Endothelial cell of umbilical vein (primary cell): Measurements from ENCODE around the gene KRTAP2-3. TPM values are rescaled to one million over a fixed set of nuclear protein-coding genes. Genes with fewer than 3 reads are reported as not detected.
"Not testable (repeated sequence)": the region's sequence is repeated elsewhere in the genome, so short reads cannot be mapped to it uniquely, and the experiment has no call there.

Source experiments
- BruUV-seq: library from RNA; stranded (reverse); fragments of 400-500 nt; replicated peaks from 2 replicates; lab custom pipeline; 2021; lab: Mats Ljungman, UMichigan
- CTCF ChIA-PET: fragments of 300-600, 350-600 bp; sonication (Branson Sonifier 250); formaldehyde crosslinking; loops from one replicate; lab custom pipeline; 2021; ENCODE audit warnings: antibody characterized with exemption, inconsistent platforms; lab: Charles Lee
- POLR2A ChIA-PET: fragments of 300-600, 350-600 bp; sonication (Branson Sonifier 250); formaldehyde crosslinking; loops from one replicate; lab custom pipeline; 2021; ENCODE audit warnings: antibody characterized with exemption, inconsistent platforms; lab: Charles Lee
- DNase-seq: peaks from one replicate; pipeline ENCODE4 v3.0.0-alpha.2; 2011; ENCODE audit warnings: low read depth, low spot score
- FAIRE-seq: peaks from 2 replicates; lab custom pipeline; 2011; peaks lifted over from hg19 to GRCh38; lab: Jason Lieb, UNC
- H2AFZ ChIP-seq: 2 replicates; pipeline ENCODE4 v1.6.0; 2012; ENCODE audit warnings: low read depth, low read length, control low read depth, inconsistent platforms
- H3K27ac ChIP-seq: 2 replicates; pipeline ENCODE4 v1.5.1; 2011; ENCODE audit warnings: low read depth, mild to moderate bottlenecking, control low read depth, low read length, moderate library complexity; ENCODE audit not compliant: insufficient read depth
- H3K27me3 ChIP-seq, 2 experiments: 2 replicates each; pipeline versions ENCODE4 v1.6.0 to v1.6.1; 2011; ENCODE audit warnings: low read length in 2 of 2, mixed read lengths in 1 of 2; ENCODE audit not compliant: control insufficient read depth in 2 of 2, insufficient read depth in 2 of 2
- H3K36me3 ChIP-seq, 2 experiments: 2 replicates in 1 of 2; 3 replicates in 1 of 2; pipeline ENCODE4 v1.5.1; 2011; ENCODE audit warnings: low read length in 2 of 2, mild to moderate bottlenecking in 1 of 2, moderate library complexity in 1 of 2; ENCODE audit not compliant: control insufficient read depth in 2 of 2, insufficient read depth in 2 of 2; ENCODE audit errors: extremely low read depth in 1 of 2
- H3K4me1 ChIP-seq: 3 replicates; pipeline ENCODE4 v1.5.1; 2011; ENCODE audit warnings: mild to moderate bottlenecking, low read length; ENCODE audit not compliant: control insufficient read depth, insufficient read depth; ENCODE audit errors: extremely low read depth
- H3K4me2 ChIP-seq: 2 replicates; pipeline ENCODE4 v1.6.1; 2011; ENCODE audit warnings: low read length, control low read depth, mixed read lengths; ENCODE audit not compliant: insufficient read depth
- H3K4me3 ChIP-seq, 3 experiments: fragments of 200-600 bp in 1 of 3; sonication (generic), shearing (Covaris generic) in 1 of 3; replicated peaks in 1 of 3; 2 replicates each; pipeline ENCODE4 v1.5.1; 2011 to 2016; ENCODE audit warnings: control low read depth in 3 of 3, low read length in 3 of 3, mild to moderate bottlenecking in 2 of 3, inconsistent platforms in 1 of 3, low read depth in 1 of 3, moderate library complexity in 1 of 3; ENCODE audit not compliant: insufficient read depth in 1 of 3
- H3K79me2 ChIP-seq: 2 replicates; pipeline ENCODE4 v1.6.0; 2012; ENCODE audit warnings: low read length, inconsistent platforms; ENCODE audit not compliant: control insufficient read depth, insufficient read depth
- H3K9ac ChIP-seq: replicated peaks from 2 replicates; pipeline ENCODE3; 2011; ENCODE audit warnings: low read length, control low read depth; ENCODE audit not compliant: insufficient read depth; ENCODE audit errors: extremely low read depth
- H3K9me1 ChIP-seq: replicated peaks from 3 replicates; pipeline ENCODE4 v1.6.0; 2011; ENCODE audit warnings: mild to moderate bottlenecking, low read length; ENCODE audit not compliant: control insufficient read depth, insufficient read depth; ENCODE audit errors: extremely low read depth
- H3K9me3 ChIP-seq: replicated peaks from 2 replicates; pipeline ENCODE4 v1.5.1; 2012; ENCODE audit warnings: low read length, inconsistent platforms; ENCODE audit not compliant: control insufficient read depth, insufficient read depth
- H4K20me1 ChIP-seq: replicated peaks from 2 replicates; pipeline ENCODE3; 2011; ENCODE audit warnings: mild to moderate bottlenecking, low read length; ENCODE audit not compliant: control insufficient read depth, insufficient read depth; ENCODE audit errors: extremely low read depth
- FOS ChIP-seq: IDR thresholded peaks from 2 replicates; pipeline ENCODE4 v1.6.1; 2011; ENCODE audit warnings: mild to moderate bottlenecking, low read length, moderate library complexity, borderline replicate concordance; ENCODE audit not compliant: insufficient read depth
- GATA2 ChIP-seq: IDR thresholded peaks from 2 replicates; pipeline ENCODE4 v1.7.0; 2011; ENCODE audit warnings: low read depth, mild to moderate bottlenecking, moderate library complexity, mixed read lengths, low read length; ENCODE audit not compliant: insufficient read length, insufficient read depth
- MAX ChIP-seq: IDR thresholded peaks from 2 replicates; pipeline ENCODE4 v1.6.1; 2011; ENCODE audit not compliant: insufficient read depth, insufficient read length
- MYC ChIP-seq: IDR thresholded peaks from one replicate; pipeline ENCODE4 v1.6.1; 2011; ENCODE audit warnings: mild to moderate bottlenecking, low read depth, low read length
- POLR2A ChIP-seq: IDR thresholded peaks from 2 replicates; pipeline ENCODE4 v1.6.1; 2012; ENCODE audit warnings: low read depth, mild to moderate bottlenecking, control low read depth, low read length
- POLR2AphosphoS5 ChIP-seq: IDR thresholded peaks from 2 replicates; pipeline ENCODE4 v1.6.1; 2012; ENCODE audit warnings: low read depth, mild to moderate bottlenecking, control low read depth, low read length, moderate library complexity; ENCODE audit not compliant: insufficient read depth
- dilution Hi-C: fragments of 300-500 bp; cut with MboI; formaldehyde crosslinking; loops from one replicate; pipeline ENCODE4 v1.15.0; 2019; ENCODE audit warnings: low sequenced_read_pairs; ENCODE audit not compliant: extremely low pct_ligation_motif_present
- intact Hi-C: fragments of 100-400 bp; cut with micrococcal nuclease; formaldehyde crosslinking; loops from one replicate; pipeline ENCODE4 v1.10.0; 2022
- polyA plus RNA-seq, 4 experiments: library from polyadenylated mRNA; depleted of rRNA in 3 of 4; stranded (reverse) in 3 of 4; unstranded in 1 of 4; fragments of >200 nt; gene quantifications; 2 replicates each; pipeline versions ENCODE4 v1.2.1 to v1.2.3, GENCODE V29; 2011 to 2012; ENCODE audit warnings: missing spikeins in 1 of 4
- total RNA-seq: library from RNA; stranded (reverse); gene quantifications from 2 replicates; pipeline ENCODE4 v1.2.3, GENCODE V29; 2021

Gene KRTAP2-3
- total and polyA plus RNA-seq, 2 donors (not counting 3 experiments of a cell fraction or from before 2014, with no cell fraction given) = not detected

- Histone ChIP-seq H4K20me1 (no peaks in the 10 kb centered on the region), H2AFZ (no peak overlapping the region), H3K9ac (no peak overlapping the region), H3K36me3 (no peaks in the 10 kb centered on the region), H3K9me3 (no peaks in the 10 kb centered on the region), H3K4me2 (no peak overlapping the region), H3K27ac (no peak overlapping the region), H3K79me2 (no peaks in the 10 kb centered on the region), H3K9me1 (no peaks in the 10 kb centered on the region), H3K4me3 (no peak overlapping the region), H3K27me3 (peaks cover 6 to 12% of the 10 kb centered on the region in 2 experiments), H3K4me1 (no peaks in the 10 kb centered on the region)
- POLR2A ChIA-PET = no interaction called here
- DNase-seq = no peak
- TF ChIP-seq POLR2A = no peak
- no peak for TF ChIP-seq MAX
- TF ChIP-seq POLR2AphosphoS5 = no peak
- TF ChIP-seq FOS = no peak
- TF ChIP-seq GATA2 = no peak
- no peak for TF ChIP-seq MYC
- dilution Hi-C loops = no loop called here
- CTCF ChIA-PET = interaction anchor here (1.5 kb wide), 1 partner anchor 153 kb away, joined by 3 read pairs; no protein-coding TSS in a partner anchor
- no TSS peak for BruUV-seq
- no peak for FAIRE-seq
- intact Hi-C loops = no loop called here
Measured at GRCh38 chr17:41061964-41062363, 2.0 kb upstream of the KRTAP2-3 start.

GRCh38 chr17:41059276-41060051 is 450 bp downstream of the KRTAP2-3 start:
- H3K9ac ChIP-seq, H3K9me1 ChIP-seq, DNase-seq, H3K4me3 ChIP-seq, H3K9me3 ChIP-seq, H3K27ac ChIP-seq, dilution Hi-C loops, H4K20me1 ChIP-seq, POLR2A ChIA-PET, intact Hi-C loops, FAIRE-seq, H3K36me3 ChIP-seq, H2AFZ ChIP-seq, H3K79me2 ChIP-seq, H3K4me1 ChIP-seq, BruUV-seq, H3K4me2 ChIP-seq: not testable (repeated sequence)
- CTCF ChIA-PET = interaction anchor here (1.1 kb wide), 1 partner anchor 49 kb away, joined by 3 read pairs; no protein-coding TSS in a partner anchor
- peaks cover 6 to 12% of the 10 kb centered on the region in 2 experiments for H3K27me3 ChIP-seq
